Spleen (tissue), 11 donors: ENCODE results near the gene POLR1F. TPM values are rescaled to one million over a fixed set of nuclear protein-coding genes. Genes with fewer than 3 reads are reported as not detected.
A peak's percentile ranks its signal among the peaks of the same experiment; 100 is the strongest.

Source experiments
- DNase-seq: peaks from one replicate; pipeline ENCODE4 v3.0.0-alpha.2; 2020
- H3K27ac ChIP-seq, 8 donors: fragments of 200-600 bp; sonication (generic) in 7 of 8; 1 replicate in 4 of 8; 2 replicates in 4 of 8; pipeline versions ENCODE4 v1.5.0 to v1.8.0; 2016 to 2021; ENCODE audit warnings: inconsistent platforms in 4 of 8, mild to moderate bottlenecking in 4 of 8, moderate library complexity in 1 of 8
- H3K27me3 ChIP-seq, 7 donors: fragments of 200-600 bp; sonication (generic) in 6 of 7; replicated peaks in 1 of 7; 1 replicate in 4 of 7; 2 replicates in 3 of 7; pipeline versions ENCODE4 v1.5.0 to v1.8.0; 2016 to 2021; ENCODE audit warnings: inconsistent platforms in 3 of 7, mild to moderate bottlenecking in 1 of 7
- H3K36me3 ChIP-seq, 6 donors: fragments of 200-600 bp; sonication (generic) in 5 of 6; 1 replicate in 4 of 6; 2 replicates in 2 of 6; pipeline versions ENCODE4 v1.5.0 to v1.8.0; 2016 to 2021; ENCODE audit warnings: inconsistent platforms in 2 of 6
- H3K4me1 ChIP-seq, 6 donors: fragments of 200-600 bp; sonication (generic) in 5 of 6; 1 replicate in 3 of 6; 2 replicates in 3 of 6; pipeline versions ENCODE4 v1.5.0 to v1.8.0; 2016 to 2021; ENCODE audit warnings: inconsistent platforms in 3 of 6
- H3K4me3 ChIP-seq, 8 donors: fragments of 200-600 bp; sonication (generic) in 7 of 8; 1 replicate in 4 of 8; 2 replicates in 4 of 8; pipeline versions ENCODE4 v1.5.0 to v1.8.0; 2016 to 2021; ENCODE audit warnings: inconsistent platforms in 4 of 8, mild to moderate bottlenecking in 4 of 8, moderate library complexity in 2 of 8
- H3K9me3 ChIP-seq, 8 donors: fragments of 200-600 bp; sonication (generic) in 7 of 8; 1 replicate in 4 of 8; 2 replicates in 4 of 8; pipeline versions ENCODE4 v1.5.0 to v1.8.0; 2016 to 2021; ENCODE audit warnings: inconsistent platforms in 4 of 8
- CTCF ChIP-seq, 11 experiments: fragments of 200-600 bp in 7 of 11; fragments of 450-650 bp in 4 of 11; sonication (generic) in 4 of 11; IDR thresholded peaks in 8 of 11; conservative IDR thresholded peaks in 3 of 11; 1 replicate in 7 of 11; 2 replicates in 4 of 11; pipeline versions ENCODE4 v1.4.0 to v1.8.0; 2016 to 2021; ENCODE audit warnings: antibody characterized with exemption in 11 of 11, inconsistent platforms in 4 of 11, mild to moderate bottlenecking in 1 of 11
- POLR2A ChIP-seq, 3 donors: fragments of 450-650 bp; IDR thresholded peaks; one replicate each; pipeline ENCODE4 v1.5.1; 2017; ENCODE audit warnings: antibody characterized with exemption in 3 of 3, mild to moderate bottlenecking in 1 of 3
- POLR2AphosphoS5 ChIP-seq, 3 donors: sonication (generic); formaldehyde crosslinking; IDR thresholded peaks; one replicate each; pipeline ENCODE4 v1.5.1; 2017; ENCODE audit warnings: antibody characterized with exemption in 3 of 3
- WGBS, 5 donors: extraction: QIAGEN DNeasy Blood & Tissue Kit in 3 of 5; methylation state at CpG; one replicate each; pipeline versions ENCODE4 v1.1.5 to v1.1.7; 2013 to 2018; 5-methylcytosine and 5-hydroxymethylcytosine counted together
- intact Hi-C: fragments of 100-400 bp; cut with DNase I; formaldehyde crosslinking; loops from one replicate; pipeline ENCODE4 v1.15.0; 2023; ENCODE audit warnings: low total_unique reads
- polyA plus RNA-seq, 3 donors: library from polyadenylated mRNA; stranded (reverse); fragments of 200-250 nt; gene quantifications; one replicate each; pipeline ENCODE4 v1.2.1, GENCODE V29; 2013
- total RNA-seq, 7 donors: library from RNA; depleted of rRNA in 3 of 7; stranded (reverse); fragments of >200 nt in 3 of 7; fragmentation: NEBNext Ultra II Directional in 4 of 7; extraction: Animal tissue kit (Norgen Biotek cat#: 25700) in 4 of 7; gene quantifications; one replicate each; pipeline versions ENCODE4 v1.1.0 to v1.2.1, GENCODE V29; 2016 to 2021
- donor health status: healthy with polysubstance abuse.
- donor health status: DM: no; HTN: no; CAD: no; lungs with moderate emphysema.
- donor health status: DM: no; HTN: no; CAD: no.
- donor health status: Bipolar disorder and iron deficiency.
- donor health status: healthy.
- donor health status: DM: no; HTN: no; CAD: no.
- donor health status: DM: yes; HTN: yes; CAD: no.

Gene POLR1F
- total and polyA plus RNA-seq, 10 donors, result 7.1 to 24.4 (median 13.1) TPM

DNA sequence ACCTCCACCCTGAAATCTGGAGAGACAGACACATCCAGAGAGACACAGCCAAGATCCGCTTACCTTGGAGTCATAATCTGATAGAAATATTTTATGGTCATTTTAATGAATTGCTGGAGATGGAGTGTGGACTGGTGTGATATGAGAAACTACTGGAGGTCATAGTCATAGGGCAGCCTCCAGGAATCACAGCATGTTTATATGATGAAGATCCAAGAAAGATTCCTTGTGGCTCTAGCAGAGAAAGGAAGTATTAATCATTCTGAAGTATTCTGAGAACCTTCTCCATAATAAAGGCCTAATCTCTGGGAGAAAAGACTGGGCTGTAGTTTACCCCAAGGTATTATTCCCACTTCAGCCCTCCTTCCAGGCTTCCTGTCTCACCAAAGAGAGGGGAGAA lies 38.0 kb downstream of the POLR1F start:
- intact Hi-C loops, result no loop called here
- WGBS, 5 donors, result 89 to 100% (median 95%) methylated on average over 1 of the region's 1 CpG
- no peaks in the 10 kb centered on the region for H3K36me3 ChIP-seq
- no peak overlapping the region for H3K4me3 ChIP-seq
- H3K27me3 ChIP-seq, result no peaks in the 10 kb centered on the region
- no peaks in the 10 kb centered on the region for H3K4me1 ChIP-seq
- no peak overlapping the region for H3K27ac ChIP-seq
- TF ChIP-seq POLR2A (IDR thresholded peaks at IDR 0.05) (no peak), CTCF (IDR thresholded peaks at IDR 0.05 in 8 of 11, conservative IDR thresholded peaks at IDR 0.05 in 3 of 11) (no peak), POLR2AphosphoS5 (IDR thresholded peaks at IDR 0.05) (no peak)
- no peak for DNase-seq
- H3K9me3 ChIP-seq, result no peaks in the 10 kb centered on the region

DNA sequence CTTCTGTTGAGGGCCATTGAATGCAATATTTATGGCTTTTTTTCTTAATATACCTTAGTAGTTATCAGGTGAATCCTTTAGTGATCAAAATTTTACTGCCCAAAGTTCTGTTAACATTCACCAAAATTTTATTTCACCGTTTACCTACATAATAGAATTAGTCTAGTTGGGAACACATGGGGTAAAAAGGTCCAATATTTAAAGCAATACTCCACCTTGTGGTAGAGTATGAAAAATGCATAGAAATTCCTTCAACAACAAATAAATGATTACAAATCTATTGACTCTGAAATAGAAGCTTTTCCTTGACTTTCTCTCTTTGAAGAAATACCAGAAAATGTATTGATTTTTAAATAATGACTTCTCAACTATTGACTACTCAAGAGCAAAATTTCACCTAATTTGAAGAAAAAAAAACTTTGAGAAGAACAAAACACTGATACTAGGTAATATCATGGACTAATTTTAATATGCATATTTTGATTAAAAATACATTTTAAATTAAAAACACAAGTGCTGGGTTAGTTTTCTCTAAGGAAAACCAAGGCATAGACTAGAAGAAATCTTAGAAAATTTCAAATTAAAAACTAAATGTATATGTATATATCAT lies 43.3 kb downstream of the POLR1F start:
- Histone ChIP-seq H3K4me3 (no peak overlapping the region), H3K36me3 (no peaks in the 10 kb centered on the region), H3K9me3 (no peaks in the 10 kb centered on the region), H3K27ac (no peak overlapping the region), H3K4me1 (peaks cover 0 to 17% (median 4%) of the 10 kb centered on the region in 6 donors), H3K27me3 (no peaks in the 10 kb centered on the region)
- intact Hi-C loops, result no loop called here
- no peak for DNase-seq
- WGBS, 5 donors, result 0 to 5% (median 3%) methylated on average over 1 of the region's 1 CpG
- TF ChIP-seq CTCF (IDR thresholded peaks at IDR 0.05 in 8 of 11, conservative IDR thresholded peaks at IDR 0.05 in 3 of 11) (peak in 8 of 11 experiments; percentile 25 to 68 (median 58)), POLR2AphosphoS5 (IDR thresholded peaks at IDR 0.05) (no peak)

- 40 to 61% (median 51%) methylated on average over 4 of the region's 4 CpGs for WGBS, 5 donors
- Histone ChIP-seq H3K27ac (no peak overlapping the region), H3K36me3 (no peaks in the 10 kb centered on the region), H3K27me3 (no peaks in the 10 kb centered on the region), H3K4me1 (peaks cover 0 to 17% (median 4%) of the 10 kb centered on the region in 6 donors), H3K9me3 (no peaks in the 10 kb centered on the region), H3K4me3 (no peak overlapping the region)
- no peak for DNase-seq
- intact Hi-C loops, result no loop called here
- no peak for TF ChIP-seq CTCF (IDR thresholded peaks at IDR 0.05 in 8 of 11, conservative IDR thresholded peaks at IDR 0.05 in 3 of 11)
- no peak for TF ChIP-seq POLR2AphosphoS5 (IDR thresholded peaks at IDR 0.05)
- TF ChIP-seq POLR2A (IDR thresholded peaks at IDR 0.05), result no peak
Measured at GRCh38 chr7:19663816-19664462, 44.9 kb downstream of the POLR1F start.

DNA sequence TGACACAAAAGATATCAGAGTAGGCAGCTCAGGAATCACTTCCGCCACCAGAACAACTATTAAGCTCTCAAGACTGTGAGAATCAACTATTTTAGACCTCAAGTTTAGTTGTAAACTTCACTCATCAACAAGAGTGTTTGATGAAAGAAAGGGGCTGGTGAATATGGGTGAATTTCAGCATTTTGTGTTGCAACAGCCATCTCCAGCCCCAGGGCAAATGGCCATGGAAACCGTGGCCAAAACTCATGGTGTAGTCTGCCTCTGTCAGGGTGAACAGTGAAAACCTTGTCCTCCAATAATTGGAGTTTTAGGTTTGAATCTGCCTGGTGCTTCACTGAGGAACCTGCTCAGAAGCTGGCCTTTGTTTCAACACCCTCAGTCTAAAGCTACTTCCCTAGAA lies 60.0 kb downstream of the POLR1F start:
- intact Hi-C loops, result no loop called here
- H3K9me3 ChIP-seq, result peaks cover 0 to 50% (median 39%) of the 10 kb centered on the region in 8 donors
- no peaks in the 10 kb centered on the region for H3K4me1 ChIP-seq
- H3K27me3 ChIP-seq, result no peaks in the 10 kb centered on the region
- H3K4me3 ChIP-seq, result no peak overlapping the region
- TF ChIP-seq POLR2A (IDR thresholded peaks at IDR 0.05), result no peak
- TF ChIP-seq CTCF (IDR thresholded peaks at IDR 0.05 in 8 of 11, conservative IDR thresholded peaks at IDR 0.05 in 3 of 11), result no peak
- TF ChIP-seq POLR2AphosphoS5 (IDR thresholded peaks at IDR 0.05), result no peak
- H3K27ac ChIP-seq, result no peak overlapping the region
- 64 to 89% (median 69%) methylated on average over 2 of the region's 2 CpGs for WGBS, 5 donors
- no peaks in the 10 kb centered on the region for H3K36me3 ChIP-seq
- no peak for DNase-seq
